Small intestine (tissue), 7 donors: ENCODE measurements around the gene MED20. TPM values are rescaled to one million over a fixed set of nuclear protein-coding genes. Genes with fewer than 3 reads are reported as not detected.
"Not testable (repeated sequence)": the region's sequence is repeated elsewhere in the genome, so short reads cannot be mapped to it uniquely, and the experiment has no call there.

Source experiments
- DNase-seq, 2 donors: peaks; one replicate each; pipeline versions ENCODE4 v3.0.0 to v3.0.0-alpha.2; 2013
- FAIRE-seq: peaks from 2 replicates; lab custom pipeline; 2012; peaks lifted over from hg19 to GRCh38; lab: Jason Lieb, UNC
- H3K27ac ChIP-seq, 3 donors: one replicate each; pipeline ENCODE4 v1.5.1; 2013; ENCODE audit warnings: low read length in 2 of 3, mild to moderate bottlenecking in 2 of 3, control low read depth in 1 of 3, inconsistent platforms in 1 of 3, low read depth in 1 of 3, moderate library complexity in 1 of 3
- H3K27me3 ChIP-seq, 3 donors: one replicate each; pipeline ENCODE4 v1.6.1; 2013; ENCODE audit warnings: low read length in 3 of 3, inconsistent platforms in 1 of 3; ENCODE audit not compliant: control insufficient read depth in 3 of 3, insufficient read depth in 3 of 3
- H3K36me3 ChIP-seq, 3 donors: one replicate each; pipeline ENCODE4 v1.6.1; 2013; ENCODE audit warnings: low read length in 3 of 3, inconsistent platforms in 1 of 3, low read depth in 1 of 3, mild to moderate bottlenecking in 1 of 3, moderate library complexity in 1 of 3; ENCODE audit not compliant: control insufficient read depth in 3 of 3, insufficient read depth in 2 of 3
- H3K4me1 ChIP-seq, 3 donors: one replicate each; pipeline ENCODE4 v1.6.1; 2013; ENCODE audit warnings: low read length in 2 of 3, inconsistent platforms in 1 of 3, low read depth in 1 of 3, mild to moderate bottlenecking in 1 of 3, moderate library complexity in 1 of 3; ENCODE audit not compliant: control insufficient read depth in 3 of 3, insufficient read depth in 2 of 3
- H3K4me3 ChIP-seq, 3 donors: one replicate each; pipeline ENCODE4 v1.5.1; 2013; ENCODE audit warnings: low read length in 3 of 3, control low read depth in 1 of 3, inconsistent platforms in 1 of 3, low read depth in 1 of 3, mild to moderate bottlenecking in 1 of 3, moderate library complexity in 1 of 3
- H3K9me3 ChIP-seq, 2 donors: one replicate each; pipeline ENCODE4 v1.6.1; 2013; ENCODE audit warnings: low read depth in 1 of 2, low read length in 1 of 2; ENCODE audit not compliant: control insufficient read depth in 2 of 2, insufficient read depth in 1 of 2
- WGBS, 3 donors: extraction: QIAGEN DNeasy Blood & Tissue Kit; methylation state at CpG; one replicate each; pipeline ENCODE4 v1.1.7; 2013; 5-methylcytosine and 5-hydroxymethylcytosine counted together
- polyA plus RNA-seq, 4 donors: library from polyadenylated mRNA; stranded (reverse) in 3 of 4; unstranded in 1 of 4; fragments of 200-250 nt in 3 of 4; fragments of 120-200 nt in 1 of 4; gene quantifications; one replicate each; pipeline versions ENCODE4 v1.2.1 to v1.2.3, GENCODE V29; 2013
- donor health status: healthy with polysubstance abuse.
- donor health status: control.
- donor health status: control.
- donor health status: Bipolar disorder and iron deficiency.
- donor health status: healthy.

Gene MED20
- polyA plus RNA-seq, 4 donors = 8.1 to 25.7 (median 8.8) TPM

DNA sequence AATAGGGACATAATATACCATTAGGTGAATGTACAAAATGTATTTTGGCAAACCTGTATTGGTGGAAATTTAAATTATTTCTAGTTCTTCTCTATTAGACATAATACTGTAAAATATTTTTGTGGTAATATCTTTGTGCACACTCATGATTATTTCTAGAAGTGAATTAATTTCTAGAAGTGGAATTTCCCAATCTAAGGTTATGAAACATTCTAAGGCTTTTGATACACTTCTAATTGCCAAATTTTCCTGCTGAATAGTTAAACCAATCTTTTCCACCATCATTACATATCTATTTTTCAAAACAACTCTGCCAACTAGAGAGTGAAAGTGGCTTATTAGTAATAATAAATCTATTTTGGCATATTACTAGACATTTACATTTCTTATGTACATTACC, 22.5 kb upstream of the MED20 start:
- FAIRE-seq (no peak), DNase-seq (no peak)
- Histone ChIP-seq H3K9me3 (no peaks in the 10 kb centered on the region), H3K36me3 (peaks cover 0 to 7% (median 0%) of the 10 kb centered on the region in 3 donors), H3K27me3 (no peaks in the 10 kb centered on the region), H3K4me1 (peaks cover 7 to 28% (median 26%) of the 10 kb centered on the region in 3 donors), H3K27ac (no peak overlapping the region), H3K4me3 (no peak overlapping the region)

DNA sequence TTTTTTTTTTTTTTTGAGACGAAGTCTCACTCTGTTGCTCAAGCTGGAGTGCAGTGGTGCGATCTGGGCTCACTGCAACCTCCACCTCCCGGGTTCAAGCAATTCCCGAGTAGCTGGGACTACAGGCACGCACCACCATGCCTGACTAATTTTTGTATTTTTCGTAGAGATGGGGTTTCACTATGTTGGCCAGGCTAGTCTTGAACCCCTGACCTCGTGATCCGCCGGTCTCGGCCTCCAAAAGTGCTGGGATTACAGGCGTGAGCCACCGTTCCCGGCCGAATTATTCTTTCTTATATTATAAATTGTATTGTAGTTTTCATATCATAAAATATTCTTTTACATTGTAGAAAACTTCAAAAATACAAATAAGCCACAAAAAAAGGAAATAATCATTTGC, 21.9 kb upstream of the MED20 start:
- not testable (repeated sequence) for FAIRE-seq, H3K27ac ChIP-seq, DNase-seq, H3K27me3 ChIP-seq, H3K9me3 ChIP-seq, H3K4me3 ChIP-seq
- Histone ChIP-seq H3K4me1 (peaks cover 7 to 34% (median 27%) of the 10 kb centered on the region in 3 donors), H3K36me3 (peaks cover 0 to 12% (median 0%) of the 10 kb centered on the region in 3 donors)
- WGBS, 3 donors = 89 to 93% (median 91%) methylated on average over 14 of the region's 14 CpGs

DNA sequence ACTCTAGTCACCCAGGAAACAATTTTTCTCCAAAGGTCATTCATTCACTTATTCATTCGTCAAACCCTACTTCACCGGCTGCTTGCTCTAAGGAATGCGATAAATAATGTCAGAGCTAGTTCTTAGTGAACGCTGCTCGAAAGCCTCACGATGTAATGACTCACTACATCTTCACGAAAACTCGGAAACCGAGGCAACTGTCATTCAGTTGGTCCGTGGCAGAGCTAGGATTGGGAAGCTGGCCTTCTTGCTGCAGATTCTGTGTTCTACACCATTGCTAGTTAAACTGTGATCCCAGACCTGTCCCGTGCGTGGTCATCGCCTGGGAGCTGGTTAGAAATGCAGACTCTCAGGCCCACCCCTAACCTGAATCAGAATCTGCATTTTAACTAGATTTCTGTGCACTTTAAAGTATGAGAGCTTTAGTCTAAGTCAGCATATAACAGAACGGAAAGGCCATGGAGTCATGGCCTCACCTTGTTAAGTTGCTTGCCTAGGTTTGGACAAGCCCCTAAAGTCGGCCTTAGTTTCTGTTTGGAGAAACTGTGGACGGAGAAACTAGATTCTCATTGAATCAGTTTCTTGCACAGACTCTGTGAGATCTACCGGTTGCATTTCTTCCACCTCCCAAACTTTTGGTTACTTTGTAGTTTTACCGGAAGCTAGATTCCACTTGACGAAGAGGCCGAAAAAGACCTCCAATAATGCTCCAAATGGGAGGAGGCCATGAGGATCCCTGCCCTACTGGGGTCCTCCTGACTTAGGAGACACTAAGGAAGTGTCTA, 21.3 kb upstream of the MED20 start:
- no peak for FAIRE-seq
- Histone ChIP-seq H3K4me3 (peak overlapping the region; percentile 66 to 82 (median 76)), H3K27me3 (no peaks in the 10 kb centered on the region), H3K9me3 (no peaks in the 10 kb centered on the region), H3K4me1 (peaks cover 7 to 40% (median 27%) of the 10 kb centered on the region in 3 donors), H3K36me3 (peaks cover 0 to 19% (median 0%) of the 10 kb centered on the region in 3 donors), H3K27ac (peak overlapping the region; percentile 56 to 82 (median 78))
- WGBS, 3 donors = 31 to 37% (median 32%) methylated on average over 20 of the region's 20 CpGs
- DNase-seq = no peak

DNA sequence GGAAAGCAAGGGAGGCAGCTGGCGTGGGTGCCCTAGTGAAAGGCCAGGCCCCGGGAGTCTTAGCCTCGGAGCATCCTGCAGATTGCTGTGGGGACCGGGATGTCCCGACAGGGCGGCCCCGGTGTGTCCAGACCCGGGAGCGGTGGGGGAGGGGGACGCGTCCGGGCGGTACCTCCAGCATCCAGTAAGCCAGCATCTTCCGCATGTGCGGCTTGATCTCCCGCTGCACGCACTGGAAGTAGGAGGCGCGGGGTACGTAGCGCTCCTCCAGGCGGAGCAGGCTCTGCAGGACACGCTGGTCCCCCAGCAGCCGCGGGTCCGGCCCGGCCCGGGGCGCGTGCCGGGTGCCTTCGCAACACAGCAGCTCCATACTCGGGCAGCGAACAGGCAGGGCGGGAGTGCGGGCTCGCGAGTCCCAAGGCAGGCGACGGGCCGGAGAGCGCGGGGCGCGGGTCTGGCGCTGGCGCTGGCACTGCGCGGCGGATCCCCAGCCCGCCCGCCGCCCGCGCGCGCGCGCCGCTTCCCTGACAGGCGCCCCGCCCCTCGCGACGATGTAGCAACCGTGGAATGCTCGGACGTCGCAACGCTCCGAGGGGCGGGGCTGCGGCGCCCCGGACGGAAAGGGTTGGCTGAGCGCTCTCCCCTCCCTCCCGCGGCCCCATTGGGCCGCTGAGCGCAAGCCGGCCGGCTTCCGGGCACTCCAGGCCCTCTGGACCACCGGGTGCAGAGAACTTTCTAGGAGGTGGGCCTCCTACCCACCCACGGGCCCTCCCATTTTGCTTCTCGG, 20.5 kb upstream of the MED20 start, which contains the start of gene CCND3:
Gene CCND3 (minus strand): TSS at position 529 of the 787 bp plus-strand sequence. CDS start 159 bp downstream, at position 370.
- WGBS, 3 donors = 0 to 1% (median 0%) methylated on average over 69 to 87 of the region's 87 CpGs
- peak; percentile 92 to 95 for DNase-seq
- H3K4me1 ChIP-seq = peaks cover 7 to 48% (median 27%) of the 10 kb centered on the region in 3 donors
- peaks cover 0 to 27% (median 2%) of the 10 kb centered on the region in 3 donors for H3K36me3 ChIP-seq
- peak within 1 kb of the TSS; percentile 81 to 90 (median 88) for H3K27ac ChIP-seq
- no peak for FAIRE-seq
- H3K4me3 ChIP-seq = peak within 1 kb of the TSS; percentile 66 to 82 (median 76)
- H3K9me3 ChIP-seq = no peaks in the 10 kb centered on the region
- no peaks in the 10 kb centered on the region for H3K27me3 ChIP-seq

DNA sequence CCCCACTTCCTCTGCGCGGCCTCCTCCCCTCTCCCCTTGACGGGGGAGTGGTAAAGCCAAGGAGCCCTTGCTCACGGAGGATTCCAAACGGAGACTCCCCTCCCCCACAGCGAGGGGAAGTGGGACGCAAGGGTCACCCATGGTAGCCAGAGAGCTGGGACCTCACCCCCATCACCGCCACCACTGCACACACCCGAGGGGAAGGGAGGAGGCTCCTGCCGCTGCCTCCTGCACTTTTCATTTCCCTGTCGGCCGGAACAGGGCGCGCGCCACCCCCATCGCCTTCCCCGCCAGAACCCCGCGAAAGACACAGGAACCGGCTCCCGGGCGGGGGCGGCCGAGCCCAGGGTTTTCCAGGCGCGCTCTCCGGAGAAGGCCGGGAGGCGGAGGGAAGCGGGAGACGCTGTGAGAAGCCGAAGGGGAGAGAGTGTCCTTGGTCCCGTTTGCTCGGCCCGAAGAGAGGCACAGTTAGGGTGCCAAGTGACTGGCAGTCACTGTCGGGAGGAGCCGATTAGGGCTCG, 19.9 kb upstream of the MED20 start:
- Histone ChIP-seq H3K4me1 (peaks cover 7 to 53% (median 27%) of the 10 kb centered on the region in 3 donors), H3K36me3 (peaks cover 0 to 33% (median 2%) of the 10 kb centered on the region in 3 donors), H3K9me3 (no peaks in the 10 kb centered on the region), H3K4me3 (peak overlapping the region; percentile 66 to 82 (median 76)), H3K27ac (peak overlapping the region; percentile 81 to 90 (median 88)), H3K27me3 (no peaks in the 10 kb centered on the region)
- FAIRE-seq (no peak), DNase-seq (peak; percentile 46 to 77)
- 0 to 1% (median 0%) methylated on average over 34 to 38 of the region's 38 CpGs for WGBS, 3 donors

DNA sequence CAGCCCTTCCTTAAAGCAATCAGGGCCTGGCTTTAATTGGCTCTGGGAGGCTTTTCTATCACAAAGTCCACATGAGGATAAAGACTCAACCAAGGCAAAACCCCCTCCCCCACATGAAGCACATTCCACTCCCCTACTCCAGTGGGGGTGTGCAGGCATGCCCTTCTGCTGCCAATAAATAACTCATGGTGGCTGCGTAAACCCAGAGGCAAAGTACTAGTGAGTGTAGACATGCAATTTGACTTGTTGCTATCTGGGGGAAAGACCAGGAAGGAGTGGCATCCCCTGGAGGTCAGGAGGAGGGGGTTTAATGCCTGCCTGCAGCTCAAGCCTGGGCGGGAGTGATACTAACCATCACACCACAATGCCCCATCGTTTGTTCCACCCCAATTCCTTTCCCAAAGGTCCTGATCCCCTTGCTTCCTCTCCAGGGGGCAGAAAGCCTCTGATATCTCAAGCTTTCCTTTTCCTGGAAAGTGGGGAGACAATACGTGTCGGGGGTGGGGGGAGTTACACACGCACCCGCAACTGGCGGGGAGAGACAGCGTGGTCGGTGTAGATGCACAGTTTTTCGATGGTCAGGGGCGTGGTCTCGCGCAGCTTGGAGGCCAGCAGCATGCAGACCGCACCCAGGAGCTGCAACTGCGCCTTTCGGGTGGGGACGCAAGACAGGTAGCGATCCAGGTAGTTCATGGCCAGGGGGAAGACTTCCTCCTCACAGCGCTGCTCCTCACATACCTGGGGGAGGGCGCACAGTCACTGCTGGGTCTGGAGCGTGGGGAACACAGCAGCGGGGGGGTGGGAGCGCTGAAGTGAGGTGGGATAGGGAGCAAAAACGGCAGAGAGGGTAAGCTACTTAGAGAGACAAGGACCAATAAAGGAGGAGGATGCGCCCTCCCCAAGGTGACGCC, 19.2 kb upstream of the MED20 start:
- H3K4me1 ChIP-seq = peaks cover 7 to 58% (median 27%) of the 10 kb centered on the region in 3 donors

DNA sequence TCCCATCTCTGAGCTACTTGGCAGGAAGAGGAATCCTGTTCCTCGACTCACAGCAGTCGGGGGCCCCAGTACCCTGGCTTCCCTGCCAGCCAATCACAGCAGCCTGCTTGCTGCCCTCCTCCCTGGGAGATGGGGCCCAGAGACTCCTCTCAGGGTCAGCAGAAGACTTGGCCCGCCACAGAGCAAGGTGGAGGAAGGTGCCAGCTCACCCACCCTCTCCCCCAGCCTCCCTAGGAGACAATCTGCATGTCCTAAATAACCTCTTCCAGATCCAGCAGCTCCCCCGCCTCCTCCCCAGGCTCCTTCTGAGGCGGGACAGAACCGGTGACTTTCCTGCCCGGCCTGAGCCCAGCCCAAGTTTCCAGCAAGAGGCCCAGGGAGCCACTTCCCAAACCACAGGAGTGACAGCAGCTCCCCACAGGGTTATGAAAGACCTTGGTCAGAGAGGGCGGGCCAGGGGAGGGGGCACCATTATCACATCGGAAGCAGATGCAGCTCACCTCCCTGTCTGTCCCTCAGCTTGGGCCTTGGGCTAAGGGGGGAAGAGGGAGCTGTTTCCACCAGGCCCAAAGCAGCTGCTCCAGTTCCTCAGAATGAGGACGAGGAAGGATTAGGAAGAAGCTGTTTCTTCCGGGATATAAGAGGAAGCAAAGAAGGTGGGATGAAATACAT, 18.4 kb upstream of the MED20 start:
- H3K36me3 ChIP-seq = peaks cover 2 to 44% (median 9%) of the 10 kb centered on the region in 3 donors
- H3K27ac ChIP-seq = peak overlapping the region; percentile 52 to 90 (median 88)
- no peaks in the 10 kb centered on the region for H3K9me3 ChIP-seq
- peak in 1 of 2 donors; percentile 77 for DNase-seq
- WGBS, 3 donors = 27 to 41% (median 29%) methylated on average over 10 to 11 of the region's 11 CpGs
- no peaks in the 10 kb centered on the region for H3K27me3 ChIP-seq
- peaks cover 7 to 58% (median 27%) of the 10 kb centered on the region in 3 donors for H3K4me1 ChIP-seq
- H3K4me3 ChIP-seq = peak overlapping the region in 2 of 3 donors; percentile 76 to 82
- no peak for FAIRE-seq

More for the DNA sequence above, 19.2 kb upstream of the MED20 start:
- H3K4me3 ChIP-seq = peak overlapping the region; percentile 66 to 82 (median 76)
- WGBS, 3 donors = 3 to 6% (median 6%) methylated on average over 27 of the region's 27 CpGs
- DNase-seq = peak; percentile 86 to 92
- H3K9me3 ChIP-seq = no peaks in the 10 kb centered on the region
- no peak for FAIRE-seq
- peak overlapping the region; percentile 81 to 90 (median 88) for H3K27ac ChIP-seq
- H3K36me3 ChIP-seq = peaks cover 2 to 40% (median 4%) of the 10 kb centered on the region in 3 donors
- H3K27me3 ChIP-seq = no peaks in the 10 kb centered on the region
